Measurements from ENCODE around the gene TBC1D3I. TPM values are rescaled to one million over a fixed set of nuclear protein-coding genes. Genes with fewer than 3 reads are reported as not detected.
"Not testable (repeated sequence)": the region's sequence is repeated elsewhere in the genome, so short reads cannot be mapped to it uniquely, and the experiment has no call there.

The TBC1D3I gene
- total RNA-seq, 2 experiments from 2014 or later, result 0.19 to 0.55 TPM

DNA sequence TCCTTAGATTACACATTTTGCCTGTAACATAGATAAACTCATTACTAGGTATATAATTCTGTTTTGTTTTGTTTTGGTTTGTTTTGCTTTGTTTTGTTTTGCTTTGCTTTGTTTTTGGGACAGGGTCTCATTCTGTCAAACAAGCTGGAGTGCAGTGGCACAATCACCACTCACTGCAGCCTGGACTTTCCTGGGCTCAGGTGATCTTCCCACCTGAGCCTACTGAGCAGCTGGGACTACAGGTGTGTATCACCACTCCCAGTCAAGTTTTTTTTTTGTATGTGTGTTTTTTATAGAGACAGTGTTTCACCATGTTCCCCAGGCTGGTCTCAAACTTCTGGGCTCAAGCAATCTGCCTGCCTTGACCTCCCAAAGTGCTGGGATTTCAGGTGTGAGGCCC, 54.8 kb downstream of the TBC1D3I start:
- no peak for TF ChIP-seq EZH2phosphoT487 (IDR thresholded peaks at IDR 0.05; ENCODE audit: borderline replicate concordance, low read depth, low read length)
- TF ChIP-seq, protein P1, sequence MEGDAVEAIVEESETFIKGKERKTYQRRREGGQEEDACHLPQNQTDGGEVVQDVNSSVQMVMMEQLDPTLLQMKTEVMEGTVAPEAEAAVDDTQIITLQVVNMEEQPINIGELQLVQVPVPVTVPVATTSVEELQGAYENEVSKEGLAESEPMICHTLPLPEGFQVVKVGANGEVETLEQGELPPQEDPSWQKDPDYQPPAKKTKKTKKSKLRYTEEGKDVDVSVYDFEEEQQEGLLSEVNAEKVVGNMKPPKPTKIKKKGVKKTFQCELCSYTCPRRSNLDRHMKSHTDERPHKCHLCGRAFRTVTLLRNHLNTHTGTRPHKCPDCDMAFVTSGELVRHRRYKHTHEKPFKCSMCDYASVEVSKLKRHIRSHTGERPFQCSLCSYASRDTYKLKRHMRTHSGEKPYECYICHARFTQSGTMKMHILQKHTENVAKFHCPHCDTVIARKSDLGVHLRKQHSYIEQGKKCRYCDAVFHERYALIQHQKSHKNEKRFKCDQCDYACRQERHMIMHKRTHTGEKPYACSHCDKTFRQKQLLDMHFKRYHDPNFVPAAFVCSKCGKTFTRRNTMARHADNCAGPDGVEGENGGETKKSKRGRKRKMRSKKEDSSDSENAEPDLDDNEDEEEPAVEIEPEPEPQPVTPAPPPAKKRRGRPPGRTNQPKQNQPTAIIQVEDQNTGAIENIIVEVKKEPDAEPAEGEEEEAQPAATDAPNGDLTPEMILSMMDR (conservative IDR thresholded peaks at IDR 0.05; ENCODE audit: low read length), result no peak
- Histone ChIP-seq H4K20me1 (ENCODE audit: insufficient read depth, low read length) (no peaks in the 10 kb centered on the region), H3K36me3 (ENCODE audit: insufficient read depth, low read length) (no peaks in the 10 kb centered on the region), H3K79me2 (ENCODE audit: insufficient read depth, low read depth, low read length) (no peaks in the 10 kb centered on the region), H3K9me2 (ENCODE audit: insufficient read depth, low read length) (no peaks in the 10 kb centered on the region), H3K4me1 (ENCODE audit: insufficient read depth, low read length, poor library complexity, severe bottlenecking) (peaks cover 40% of the 10 kb centered on the region), H3K9me3 (ENCODE audit: low read length) (no peaks in the 10 kb centered on the region), H3K4me2 (ENCODE audit: low read length) (peak overlapping the region; percentile 75), H2AFZ (ENCODE audit: low read length) (no peak overlapping the region), H3K27ac (ENCODE audit: low read depth, low read length, poor library complexity, severe bottlenecking) (no peak overlapping the region), H3K4me3 (ENCODE audit: low read depth, low read length, poor library complexity, severe bottlenecking) (no peak overlapping the region)
- intact Hi-C loops (cut with micrococcal nuclease; ENCODE audit: unreplicated experiment), result no loop called here
- ChIA-PET CTCF (ENCODE audit: unreplicated experiment) (no interaction called here), POLR2A (no interaction called here)
- no TSS peak for BruUV-seq (replicated peaks)
- DNase-seq (ENCODE audit: low spot score), result no peak

DNA sequence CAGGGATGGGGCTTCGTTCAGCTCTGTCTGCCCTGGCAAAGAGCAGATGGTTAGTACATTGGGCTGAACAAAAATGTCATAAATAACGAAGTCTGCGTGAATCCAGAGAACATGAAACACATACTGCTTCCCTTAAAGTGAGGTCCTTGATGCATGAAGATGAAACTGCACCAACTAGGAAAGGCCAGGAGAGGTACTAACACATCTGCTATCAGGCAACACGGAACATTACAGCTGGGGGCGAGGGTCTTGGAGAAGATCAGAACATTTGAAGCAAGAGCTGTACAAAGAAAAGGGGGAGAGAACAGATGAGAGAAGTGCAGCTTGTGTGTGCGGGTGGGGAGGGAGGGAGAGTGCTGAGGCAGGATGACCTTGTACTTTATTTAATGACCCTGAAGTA, 57.0 kb downstream of the TBC1D3I start:
- BruUV-seq (replicated peaks); DNase-seq (ENCODE audit: low spot score); H3K9me3 ChIP-seq (ENCODE audit: low read length); H3K36me3 ChIP-seq (ENCODE audit: insufficient read depth, low read length); POLR2A ChIA-PET; H3K27ac ChIP-seq (ENCODE audit: low read depth, low read length, poor library complexity, severe bottlenecking); H3K9me2 ChIP-seq (ENCODE audit: insufficient read depth, low read length); H2AFZ ChIP-seq (ENCODE audit: low read length); intact Hi-C loops (cut with micrococcal nuclease; ENCODE audit: unreplicated experiment); CTCF ChIA-PET (ENCODE audit: unreplicated experiment); H3K4me3 ChIP-seq (ENCODE audit: low read depth, low read length, poor library complexity, severe bottlenecking); H4K20me1 ChIP-seq (ENCODE audit: insufficient read depth, low read length); H3K4me2 ChIP-seq (ENCODE audit: low read length); H3K79me2 ChIP-seq (ENCODE audit: insufficient read depth, low read depth, low read length): not testable (repeated sequence)
- peaks cover 54% of the 10 kb centered on the region for H3K4me1 ChIP-seq (ENCODE audit: insufficient read depth, low read length, poor library complexity, severe bottlenecking)

DNA sequence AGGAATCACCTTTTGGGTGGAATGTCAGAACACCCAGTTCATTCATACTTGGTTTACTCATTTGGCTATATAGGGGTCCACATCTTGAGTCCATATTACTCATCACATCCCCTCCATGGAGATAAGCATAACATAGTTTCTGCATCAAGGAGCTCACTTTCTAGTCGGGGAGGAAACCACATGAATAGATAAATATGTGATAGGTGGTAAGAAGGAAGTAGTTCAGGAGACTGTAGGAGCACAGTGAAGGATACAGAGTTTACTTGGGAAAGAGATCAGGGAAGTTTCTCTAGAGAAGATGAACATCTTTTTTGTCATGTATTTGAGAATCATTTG, 57.9 kb downstream of the TBC1D3I start:
- H4K20me1 ChIP-seq (ENCODE audit: insufficient read depth, low read length); CTCF ChIA-PET (ENCODE audit: unreplicated experiment); H2AFZ ChIP-seq (ENCODE audit: low read length); H3K36me3 ChIP-seq (ENCODE audit: insufficient read depth, low read length); BruUV-seq (replicated peaks); H3K9me2 ChIP-seq (ENCODE audit: insufficient read depth, low read length); H3K27ac ChIP-seq (ENCODE audit: low read depth, low read length, poor library complexity, severe bottlenecking); H3K79me2 ChIP-seq (ENCODE audit: insufficient read depth, low read depth, low read length); H3K4me3 ChIP-seq (ENCODE audit: low read depth, low read length, poor library complexity, severe bottlenecking); H3K4me2 ChIP-seq (ENCODE audit: low read length); H3K9me3 ChIP-seq (ENCODE audit: low read length); intact Hi-C loops (cut with micrococcal nuclease; ENCODE audit: unreplicated experiment); DNase-seq (ENCODE audit: low spot score): not testable (repeated sequence)
- POLR2A ChIA-PET, result interaction anchor here (0.8 kb wide), 1 partner anchor 10 kb away, joined by 3 read pairs; the partner anchor contains the start of genes CCL3L1 and CCL3L3
- peaks cover 55% of the 10 kb centered on the region for H3K4me1 ChIP-seq (ENCODE audit: insufficient read depth, low read length, poor library complexity, severe bottlenecking)
